K562 (cell line): ENCODE results near the gene MPND. TPM values are rescaled to one million over a fixed set of nuclear protein-coding genes. Genes with fewer than 3 reads are reported as not detected.

Experiments used
- ATAC-seq: fragments of 200-7000 bp; cut with Tn5 transposase; 3 replicates; pipeline ENCODE4 v1.9.1; 2020; ENCODE audit warnings: moderate library complexity
- BruUV-seq: library from RNA; stranded (reverse); fragments of 400-500 nt; replicated peaks from 2 replicates; lab custom pipeline; 2021; lab: Mats Ljungman, UMichigan
- CTCF ChIA-PET: fragments of 300-600 bp; formaldehyde crosslinking; extraction: SDS; loops from one replicate; lab custom pipeline; 2021; ENCODE audit warnings: low intra/inter-chr PET ratio; lab: Yijun Ruan, JAX
- POLR2A ChIA-PET: fragments of 300-600, 350-650 bp; sonication (Branson Sonifier 250); formaldehyde crosslinking; extraction: SDS; loops from one replicate; lab custom pipeline; 2021; ENCODE audit warnings: antibody characterized with exemption, inconsistent platforms; lab: Yijun Ruan, JAX
- DNase-seq, 4 experiments: peaks; one replicate each; pipeline versions ENCODE4 v3.0.0 to v3.0.0-alpha.2; 2011 to 2018; ENCODE audit warnings: low spot score in 3 of 4, mixed read lengths in 3 of 4; ENCODE audit errors: extremely low read depth in 1 of 4
- FAIRE-seq: peaks from 2 replicates; lab custom pipeline; 2011; peaks lifted over from hg19 to GRCh38; lab: Jason Lieb, UNC
- H2AFZ ChIP-seq: 2 replicates; pipeline ENCODE4 v1.6.0; 2011; ENCODE audit warnings: low read depth, low read length, control low read depth, inconsistent platforms
- H3K27ac ChIP-seq: fragments of 200-600 bp; 3 replicates; pipeline ENCODE4 v1.8.0; 2011; ENCODE audit warnings: low read depth, mild to moderate bottlenecking, control low read depth, inconsistent platforms, low read length, moderate library complexity, mixed read lengths; ENCODE audit errors: extremely low read depth
- H3K27me3 ChIP-seq, 2 experiments: fragments of 300-600 bp in 1 of 2; 2 replicates in 1 of 2; 3 replicates in 1 of 2; pipeline versions ENCODE4 v1.6.0 to v1.8.0; 2011; ENCODE audit warnings: inconsistent platforms in 2 of 2, low read length in 2 of 2, mild to moderate bottlenecking in 1 of 2, mixed read lengths in 1 of 2, moderate library complexity in 1 of 2; ENCODE audit not compliant: control insufficient read depth in 2 of 2, insufficient read depth in 2 of 2
- H3K36me3 ChIP-seq: fragments of 300-600 bp; 3 replicates; pipeline ENCODE4 v1.8.0; 2011; ENCODE audit warnings: mild to moderate bottlenecking, low read length, inconsistent platforms; ENCODE audit not compliant: control insufficient read depth, insufficient read depth
- H3K4me1 ChIP-seq, 2 experiments: fragments of 200-600 bp in 1 of 2; replicated peaks in 1 of 2; 2 replicates in 1 of 2; 3 replicates in 1 of 2; pipeline versions ENCODE4 v1.5.1 to v1.8.0; 2011; ENCODE audit warnings: inconsistent platforms in 2 of 2, low read length in 2 of 2, mild to moderate bottlenecking in 1 of 2, mixed read lengths in 1 of 2, moderate library complexity in 1 of 2; ENCODE audit not compliant: control insufficient read depth in 2 of 2, insufficient read depth in 2 of 2
- H3K4me2 ChIP-seq: 2 replicates; pipeline ENCODE4 v1.6.1; 2011; ENCODE audit warnings: low read length, control low read depth, inconsistent platforms, mixed read lengths; ENCODE audit not compliant: insufficient read depth
- H3K4me3 ChIP-seq: fragments of 200-600 bp; sonication (generic), shearing (Covaris generic); 2 replicates; pipeline ENCODE4 v1.5.1; 2016; ENCODE audit warnings: control low read depth, inconsistent platforms
- H3K79me2 ChIP-seq: fragments of 200-600 bp; 3 replicates; pipeline ENCODE4 v1.8.0; 2011; ENCODE audit warnings: low read length, inconsistent platforms; ENCODE audit not compliant: control insufficient read depth, insufficient read depth
- H3K9ac ChIP-seq, 2 experiments: 2 replicates each; pipeline versions ENCODE4 v1.6.0 to v1.6.1; 2011; ENCODE audit warnings: low read depth in 2 of 2, low read length in 2 of 2, control low read depth in 1 of 2, inconsistent platforms in 1 of 2, mild to moderate bottlenecking in 1 of 2, mixed read lengths in 1 of 2; ENCODE audit not compliant: insufficient read depth in 1 of 2
- H3K9me1 ChIP-seq: one replicate; pipeline ENCODE4 v1.6.0; 2011; ENCODE audit warnings: inconsistent platforms, mild to moderate bottlenecking, low read length, moderate library complexity; ENCODE audit not compliant: control insufficient read depth, insufficient read depth
- H3K9me3 ChIP-seq: replicated peaks from 2 replicates; pipeline ENCODE4 v1.5.1; 2011; ENCODE audit warnings: low read depth, low read length, inconsistent platforms; ENCODE audit not compliant: control insufficient read depth, insufficient read depth
- H4K20me1 ChIP-seq: replicated peaks from 2 replicates; pipeline ENCODE4 v1.6.1; 2011; ENCODE audit warnings: low read length, inconsistent platforms, mixed read lengths; ENCODE audit not compliant: control insufficient read depth, insufficient read depth
- CHD2 ChIP-seq: IDR thresholded peaks from 2 replicates; pipeline ENCODE4 v1.6.1; 2011; ENCODE audit warnings: low read depth, low read length
- ELF1 ChIP-seq: fragments of 200-800 bp; sonication (Bioruptor generic); IDR thresholded peaks from 2 replicates; pipeline ENCODE4 v1.6.1; 2016; ENCODE audit warnings: missing genetic modification characterization, missing compliant biosample characterization
- FUS ChIP-seq: fragments of 200-400 bp; formaldehyde crosslinking; optimal IDR thresholded peaks from 2 replicates; pipeline ENCODE3; 2017; ENCODE audit warnings: low read depth, low read length
- GABPB2 ChIP-seq: fragments of 250-450 bp; sonication (Bioruptor Pico); conservative IDR thresholded peaks from 2 replicates; pipeline ENCODE4 v1.5.1; 2021; ENCODE audit warnings: mild to moderate bottlenecking
- NFIC ChIP-seq: fragments of 450-650 bp; IDR thresholded peaks from 2 replicates; pipeline ENCODE4 v1.6.1; 2017; ENCODE audit warnings: mild to moderate bottlenecking, inconsistent platforms
- PTBP1 ChIP-seq: fragments of 200-400 bp; formaldehyde crosslinking; IDR thresholded peaks from 2 replicates; pipeline ENCODE4 v1.6.1; 2017; ENCODE audit warnings: low read depth, low read length
- SMAD2 ChIP-seq: fragments of 150-350 bp; IDR thresholded peaks from 2 replicates; pipeline ENCODE4 v1.6.1; 2014; ENCODE audit warnings: low read depth, mild to moderate bottlenecking, low read length
- SMAD4 ChIP-seq: fragments of 250-450 bp; sonication (Bioruptor Pico); conservative IDR thresholded peaks from 2 replicates; pipeline ENCODE4 v1.8.0; 2021; ENCODE audit warnings: inconsistent platforms, mild to moderate bottlenecking, moderate library complexity
- TEAD1 ChIP-seq, 2 experiments: fragments of 450-650 bp in 1 of 2; sonication (generic) in 1 of 2; formaldehyde crosslinking; IDR thresholded peaks; 2 replicates each; pipeline versions ENCODE4 v1.4.0 to v1.8.0; 2020 to 2022; ENCODE audit warnings: mild to moderate bottlenecking in 2 of 2, missing genetic modification reagents in 1 of 2
- TEAD4 ChIP-seq, 2 experiments: sonication (generic) in 1 of 2; formaldehyde crosslinking in 1 of 2; IDR thresholded peaks; 2 replicates each; pipeline versions ENCODE4 v1.6.1 to v1.8.0; 2012 to 2022; ENCODE audit warnings: borderline replicate concordance in 1 of 2, inconsistent platforms in 1 of 2, low read length in 1 of 2, mild to moderate bottlenecking in 1 of 2, missing genetic modification reagents in 1 of 2
- ZFP36 ChIP-seq: fragments of 150-350 bp; IDR thresholded peaks from 2 replicates; pipeline ENCODE4 v1.6.1; 2018; ENCODE audit warnings: low read length, low read depth; ENCODE audit not compliant: partially characterized antibody
- ZNF239 ChIP-seq: fragments of 250-450 bp; sonication (Bioruptor Pico); IDR thresholded peaks from 2 replicates; pipeline ENCODE4 v1.4.0; 2020; ENCODE audit warnings: mild to moderate bottlenecking
- WGBS: fragments of 100-300 bp; shearing (Covaris generic); methylation state at CpG from one replicate; pipeline ENCODE4 v1.1.6; 2016; ENCODE audit warnings: low coverage, mixed read lengths; ENCODE audit not compliant: insufficient coverage; ENCODE audit errors: missing lambda C conversion rate; 5-methylcytosine and 5-hydroxymethylcytosine counted together
- in situ Hi-C: fragments of 300-500 bp; cut with MboI; formaldehyde crosslinking; loops from 4 replicates; pipeline ENCODE4 v1.15.0; 2018; ENCODE audit warnings: inconsistent platforms, mixed read lengths
- intact Hi-C: fragments of 100-400 bp; cut with micrococcal nuclease; formaldehyde crosslinking; loops from 2 replicates; pipeline ENCODE4 v1.14.2; 2022
- polyA plus RNA-seq, 8 experiments: library from polyadenylated mRNA; depleted of rRNA in 4 of 8; stranded (reverse) in 5 of 8; unstranded in 3 of 8; fragments of >200 nt; fragmentation: Nextera tagmentation in 2 of 8; fragmentation: Illumina TruSeq in 1 of 8; extraction: Ambion mirVana in 2 of 8; extraction: Trizol in 1 of 8; gene quantifications; 2 replicates each; pipeline versions ENCODE4 v1.2.1 to v1.2.3, GENCODE V29; 2011 to 2014; ENCODE audit warnings: inconsistent platforms in 1 of 8, missing spikeins in 1 of 8
- total RNA-seq, 7 experiments: library from RNA; depleted of rRNA in 6 of 7; stranded (reverse); fragments of >200 nt in 6 of 7; fragmentation: Illumina TruSeq in 2 of 7; extraction: Trizol in 2 of 7; gene quantifications; 2 replicates each; pipeline versions ENCODE4 v1.2.1 to v1.2.3, GENCODE V29; 2011 to 2021; ENCODE audit warnings: low replicate concordance in 1 of 7
- TF ChIP-seq, protein P1 (sequence below), 3 experiments: fragments of 200-800 bp in 1 of 3; fragments of 250-450 bp in 1 of 3; fragments of 450-650 bp in 1 of 3; sonication (Bioruptor Pico) in 1 of 3; sonication (Bioruptor generic) in 1 of 3; formaldehyde crosslinking in 1 of 3; IDR thresholded peaks; 2 replicates each; pipeline versions ENCODE4 v1.6.1 to v1.8.0; 2016 to 2022; ENCODE audit warnings: mild to moderate bottlenecking in 2 of 3, missing genetic modification characterization in 2 of 3, missing compliant biosample characterization in 1 of 3, moderate library complexity in 1 of 3

MPND gene
- total and polyA plus RNA-seq, 9 of the 15 experiments (the other 6 are each of a cell fraction or from before 2014, with no cell fraction given), result 0.25 to 14.0 (median 3.9) TPM

DNA sequence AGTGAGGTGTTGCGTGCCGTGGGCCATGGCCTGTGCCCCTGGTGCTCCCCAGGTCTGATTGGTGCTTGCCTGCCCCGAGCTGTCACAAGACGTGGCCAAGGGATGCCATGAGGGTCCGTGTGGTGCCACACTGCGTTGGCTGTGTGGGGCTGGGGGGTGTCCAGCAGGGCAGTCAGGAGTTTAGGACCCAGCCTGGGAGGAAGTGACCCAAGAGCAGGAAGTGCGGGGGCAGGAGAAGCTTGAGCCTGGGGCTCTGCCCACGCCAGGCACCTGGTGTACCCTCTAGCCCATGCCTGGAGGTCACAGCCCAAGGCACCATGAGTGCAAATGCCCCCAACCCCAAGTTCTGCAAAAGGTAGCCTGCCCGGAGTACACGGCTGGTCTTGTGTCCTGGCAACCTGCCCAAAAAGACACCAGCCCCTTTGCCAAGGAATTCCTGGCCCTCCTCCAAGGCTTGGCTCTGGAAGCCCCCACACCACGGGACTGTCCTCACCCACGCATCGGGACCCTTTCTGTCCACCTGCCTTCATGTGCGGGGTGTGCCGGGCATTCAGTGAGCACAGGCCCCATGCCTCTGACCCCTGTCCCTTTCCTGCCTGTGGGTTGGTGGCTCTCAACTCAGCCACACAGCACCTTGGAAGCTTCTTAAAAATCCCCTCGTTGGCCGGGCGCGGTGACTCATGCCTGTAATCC lies 24.9 kb downstream of the MPND start:
- Histone ChIP-seq H3K9me1 (no peaks in the 10 kb centered on the region), H3K36me3 (peaks cover 77% of the 10 kb centered on the region; the same call in 2 of the 3 replicates), H4K20me1 (no peaks in the 10 kb centered on the region; the same call in 1 of the 2 replicates), H3K27me3 (no peaks in the 10 kb centered on the region), H3K4me1 (peaks cover 38 to 84% of the 10 kb centered on the region in 2 experiments), H3K27ac (peak overlapping the region; percentile 39; the same call in 2 of the 3 replicates), H3K4me2 (no peak overlapping the region), H3K9ac (peak overlapping the region in 1 of 2 experiments; percentile 84; a peak in 2 of 4 replicates), H3K9me3 (no peaks in the 10 kb centered on the region), H2AFZ (no peak overlapping the region), H3K4me3 (no peak overlapping the region), H3K79me2 (peaks cover 64% of the 10 kb centered on the region)
- POLR2A ChIA-PET, result interaction anchor here (3.6 kb wide), 1 partner anchor 11 kb away, joined by 18 read pairs; no protein-coding TSS in a partner anchor
- FAIRE-seq (no peak), DNase-seq (no peak), ATAC-seq (no peak)
- BruUV-seq, result no TSS peak
- intact Hi-C loops, result no loop called here
- 76% methylated on average over 15 of the region's 19 CpGs for WGBS
- in situ Hi-C loops, result no loop called here
- CTCF ChIA-PET, result no interaction called here
- TF ChIP-seq TEAD1 (CRISPR knock-in tag; IDR thresholded peaks at IDR 0.05) (0 out of 4 replicates have a peak, but pooled peaks of 1 of the 2 experiments have one; percentile 21), GABPB2 (CRISPR knock-in tag) (no peak), ZFP36 (no peak), PTBP1 (no peak), CHD2 (no peak), SMAD4 (CRISPR knock-in tag) (no peak), FUS (no peak), ELF1 (tag) (no peak), TEAD4 (IDR thresholded peaks at IDR 0.05; ENCODE audit: low read length) (no peak), TEAD4 (CRISPR knock-in tag; IDR thresholded peaks at IDR 0.05; ENCODE audit: borderline replicate concordance) (0 out of 2 replicates have a peak, but pooled peaks have one; percentile 37), SMAD2 (no peak), NFIC (peak; percentile 81), ZNF239 (CRISPR knock-in tag) (no peak)
- TF ChIP-seq, protein P1, sequence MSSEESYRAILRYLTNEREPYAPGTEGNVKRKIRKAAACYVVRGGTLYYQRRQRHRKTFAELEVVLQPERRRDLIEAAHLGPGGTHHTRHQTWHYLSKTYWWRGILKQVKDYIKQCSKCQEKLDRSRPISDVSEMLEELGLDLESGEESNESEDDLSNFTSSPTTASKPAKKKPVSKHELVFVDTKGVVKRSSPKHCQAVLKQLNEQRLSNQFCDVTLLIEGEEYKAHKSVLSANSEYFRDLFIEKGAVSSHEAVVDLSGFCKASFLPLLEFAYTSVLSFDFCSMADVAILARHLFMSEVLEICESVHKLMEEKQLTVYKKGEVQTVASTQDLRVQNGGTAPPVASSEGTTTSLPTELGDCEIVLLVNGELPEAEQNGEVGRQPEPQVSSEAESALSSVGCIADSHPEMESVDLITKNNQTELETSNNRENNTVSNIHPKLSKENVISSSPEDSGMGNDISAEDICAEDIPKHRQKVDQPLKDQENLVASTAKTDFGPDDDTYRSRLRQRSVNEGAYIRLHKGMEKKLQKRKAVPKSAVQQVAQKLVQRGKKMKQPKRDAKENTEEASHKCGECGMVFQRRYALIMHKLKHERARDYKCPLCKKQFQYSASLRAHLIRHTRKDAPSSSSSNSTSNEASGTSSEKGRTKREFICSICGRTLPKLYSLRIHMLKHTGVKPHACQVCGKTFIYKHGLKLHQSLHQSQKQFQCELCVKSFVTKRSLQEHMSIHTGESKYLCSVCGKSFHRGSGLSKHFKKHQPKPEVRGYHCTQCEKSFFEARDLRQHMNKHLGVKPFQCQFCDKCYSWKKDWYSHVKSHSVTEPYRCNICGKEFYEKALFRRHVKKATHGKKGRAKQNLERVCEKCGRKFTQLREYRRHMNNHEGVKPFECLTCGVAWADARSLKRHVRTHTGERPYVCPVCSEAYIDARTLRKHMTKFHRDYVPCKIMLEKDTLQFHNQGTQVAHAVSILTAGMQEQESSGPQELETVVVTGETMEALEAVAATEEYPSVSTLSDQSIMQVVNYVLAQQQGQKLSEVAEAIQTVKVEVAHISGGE (CRISPR knock-in tag; IDR thresholded peaks at IDR 0.05), result no peak
